GM12801 (cell line): Measurements from ENCODE around the gene EFEMP1.

Experiments used
- TF ChIP-seq, protein P1 (sequence below): IDR thresholded peaks from one replicate; pipeline ENCODE4 v1.5.1; 2011; ENCODE audit warnings: control low read depth; ENCODE audit not compliant: insufficient read length; ENCODE audit errors: extremely low read depth

EFEMP1 gene

DNA sequence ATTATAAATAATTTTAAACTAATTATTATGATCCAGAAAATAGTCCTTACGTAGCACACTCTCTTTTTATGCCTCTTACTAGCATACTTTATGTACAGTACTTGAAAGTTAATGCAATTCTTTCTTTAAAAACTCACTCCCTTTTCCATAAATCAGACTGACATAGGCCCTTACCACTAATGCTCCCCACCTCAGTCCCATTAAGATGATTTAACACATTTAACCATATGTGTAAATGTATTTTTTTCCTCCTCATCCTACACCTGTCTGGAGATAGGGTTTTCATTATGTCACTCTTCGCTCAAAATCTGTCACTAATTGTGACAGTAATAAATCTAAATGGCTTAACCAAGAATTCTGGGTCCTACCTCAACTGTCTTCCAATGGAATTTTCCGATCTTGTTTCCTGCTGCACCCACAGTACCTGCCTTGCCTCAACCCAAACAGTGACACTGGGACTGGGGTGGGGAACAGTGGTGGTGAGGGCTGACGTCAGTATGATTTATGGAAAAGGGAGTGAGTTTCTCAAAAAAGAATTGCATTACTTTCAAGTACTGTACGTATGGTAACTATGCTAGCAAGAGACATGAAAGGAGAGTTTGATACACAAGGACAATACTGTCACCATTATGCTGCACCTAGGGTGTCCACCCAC, 25.1 kb downstream of the EFEMP1 start:
- TF ChIP-seq, protein P1, sequence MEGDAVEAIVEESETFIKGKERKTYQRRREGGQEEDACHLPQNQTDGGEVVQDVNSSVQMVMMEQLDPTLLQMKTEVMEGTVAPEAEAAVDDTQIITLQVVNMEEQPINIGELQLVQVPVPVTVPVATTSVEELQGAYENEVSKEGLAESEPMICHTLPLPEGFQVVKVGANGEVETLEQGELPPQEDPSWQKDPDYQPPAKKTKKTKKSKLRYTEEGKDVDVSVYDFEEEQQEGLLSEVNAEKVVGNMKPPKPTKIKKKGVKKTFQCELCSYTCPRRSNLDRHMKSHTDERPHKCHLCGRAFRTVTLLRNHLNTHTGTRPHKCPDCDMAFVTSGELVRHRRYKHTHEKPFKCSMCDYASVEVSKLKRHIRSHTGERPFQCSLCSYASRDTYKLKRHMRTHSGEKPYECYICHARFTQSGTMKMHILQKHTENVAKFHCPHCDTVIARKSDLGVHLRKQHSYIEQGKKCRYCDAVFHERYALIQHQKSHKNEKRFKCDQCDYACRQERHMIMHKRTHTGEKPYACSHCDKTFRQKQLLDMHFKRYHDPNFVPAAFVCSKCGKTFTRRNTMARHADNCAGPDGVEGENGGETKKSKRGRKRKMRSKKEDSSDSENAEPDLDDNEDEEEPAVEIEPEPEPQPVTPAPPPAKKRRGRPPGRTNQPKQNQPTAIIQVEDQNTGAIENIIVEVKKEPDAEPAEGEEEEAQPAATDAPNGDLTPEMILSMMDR: no peak

DNA sequence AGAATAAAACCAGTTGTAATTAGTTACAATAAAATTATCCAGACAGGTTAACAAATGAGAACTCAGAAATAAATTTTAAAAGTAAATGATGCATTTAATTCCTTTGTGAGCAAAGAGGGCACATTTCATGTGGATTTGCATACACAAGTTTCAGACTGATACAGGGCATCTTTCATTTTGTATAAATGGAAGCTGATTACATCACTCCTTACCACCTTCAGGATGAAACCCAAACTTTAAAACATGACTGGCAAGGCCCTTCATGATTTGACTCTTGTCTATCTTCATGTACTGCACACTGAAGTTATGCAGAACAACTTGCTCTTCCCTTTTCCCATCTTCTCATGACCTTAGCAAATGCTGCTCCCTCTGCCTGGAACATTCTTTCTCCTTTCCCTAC, 26.9 kb downstream of the EFEMP1 start:
- TF ChIP-seq, protein P1: no peak

DNA sequence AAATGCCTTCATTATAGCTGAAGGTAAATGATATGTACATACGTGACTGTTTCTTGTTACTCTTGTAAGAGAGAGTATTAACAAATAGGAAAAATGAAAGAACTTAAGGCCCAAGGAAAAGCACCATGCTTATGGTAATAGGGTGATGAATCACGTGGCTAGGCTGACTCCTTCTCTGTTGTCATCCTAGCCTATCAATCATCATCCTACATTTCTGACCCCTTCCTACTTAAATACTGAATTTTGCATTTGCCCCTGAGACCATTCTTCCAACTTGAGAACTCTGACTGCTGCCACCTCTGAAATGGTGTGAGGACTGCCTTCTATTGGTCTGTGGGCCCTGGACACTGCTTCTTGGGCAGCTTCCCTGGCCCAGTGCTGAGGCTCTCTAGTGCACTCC, 28.9 kb downstream of the EFEMP1 start:
- TF ChIP-seq, protein P1: no peak

DNA sequence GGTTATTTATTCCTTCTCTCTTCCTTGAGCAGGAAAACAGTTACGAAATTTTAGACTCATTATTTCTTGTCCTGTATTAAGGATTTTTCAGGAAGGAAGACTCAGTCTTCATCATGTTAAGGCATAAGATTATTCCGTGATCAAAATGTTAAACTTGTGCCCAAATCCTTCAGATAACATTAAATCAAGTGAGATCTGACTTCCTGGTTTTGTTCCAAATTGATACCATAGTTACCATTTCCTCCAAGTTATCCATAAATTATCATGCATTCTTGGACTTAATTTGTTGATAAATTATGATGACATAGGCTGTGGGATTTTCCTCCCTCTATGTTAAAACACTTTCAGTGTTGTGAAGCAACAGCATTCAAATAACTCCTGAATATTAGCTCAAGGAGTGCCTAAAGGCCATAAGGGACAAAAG, 31.9 kb downstream of the EFEMP1 start:
- TF ChIP-seq, protein P1: no peak

DNA sequence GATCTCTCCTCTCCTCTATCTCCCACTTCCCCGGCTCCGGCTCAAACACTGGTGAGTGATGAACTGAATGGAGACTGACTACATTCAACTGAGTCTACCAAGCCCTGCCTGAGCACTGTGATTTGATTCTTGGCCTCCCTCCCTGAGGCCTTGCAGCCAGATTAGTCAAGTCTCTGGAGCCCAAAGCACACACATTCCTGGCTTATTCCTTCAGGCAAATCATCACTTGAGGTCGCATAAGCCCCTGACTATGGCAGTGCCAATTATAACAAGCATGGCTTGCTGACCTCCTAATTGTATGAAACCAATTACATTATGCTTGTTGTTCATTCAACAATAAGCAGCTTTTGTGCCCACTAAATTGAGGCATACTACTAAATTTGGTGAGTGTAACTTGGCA, 34.6 kb downstream of the EFEMP1 start:
- TF ChIP-seq, protein P1: no peak

DNA sequence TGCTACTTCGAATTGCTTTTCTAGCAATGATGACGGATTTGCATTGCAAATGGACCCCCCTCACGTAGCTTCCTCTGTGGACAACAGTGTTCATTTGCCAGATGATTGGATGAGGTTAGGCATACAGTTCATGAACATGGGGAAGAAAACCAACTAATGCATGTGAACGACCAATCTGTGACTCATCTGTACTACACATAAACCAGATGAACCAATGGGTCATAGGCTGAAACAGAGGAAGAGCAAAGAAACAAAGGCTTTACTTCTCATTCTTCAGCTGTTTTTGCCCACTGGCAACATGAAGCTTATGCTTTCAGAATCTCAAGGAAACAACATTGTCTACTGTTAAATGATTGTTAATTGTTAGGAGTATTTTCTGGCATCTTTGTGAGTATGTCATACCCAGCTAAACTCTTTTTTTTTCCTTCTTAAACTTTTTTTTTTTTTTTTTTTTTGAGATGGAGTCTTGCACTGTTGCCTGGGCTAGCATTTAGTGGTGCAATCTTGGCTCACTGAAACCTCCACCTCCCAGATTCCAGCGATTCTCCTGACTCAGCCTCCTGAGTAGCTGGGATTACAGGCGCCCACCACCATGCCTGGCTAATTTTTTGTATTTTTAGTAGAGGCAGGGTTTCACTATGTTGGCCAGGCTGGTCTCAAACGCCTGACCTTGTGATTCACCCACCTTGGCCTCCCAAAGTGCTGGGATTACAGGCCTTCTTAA, 35.5 kb downstream of the EFEMP1 start:
- TF ChIP-seq, protein P1: no peak

DNA sequence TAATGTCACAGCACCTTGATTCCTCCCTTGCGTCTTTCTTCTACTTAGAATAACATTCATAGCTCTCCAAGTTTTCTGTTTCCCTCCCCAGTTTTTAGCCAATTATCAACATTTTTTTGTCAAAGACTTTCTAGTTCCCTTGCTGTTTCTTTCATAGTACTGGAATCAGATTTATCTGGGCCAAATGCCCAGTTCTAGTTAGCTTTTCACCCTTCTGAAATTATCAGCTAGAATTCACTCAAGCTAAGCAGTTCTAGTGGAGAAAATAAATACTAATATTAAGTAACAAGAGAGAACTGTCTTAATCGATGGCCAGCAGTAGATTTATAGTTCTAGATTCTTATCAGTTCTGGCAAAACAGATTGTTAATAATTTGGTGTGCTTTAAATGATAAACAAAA, 36.2 kb downstream of the EFEMP1 start:
- TF ChIP-seq, protein P1: no peak
